Measurements from ENCODE around the gene NFIC. TPM values are rescaled to one million over a fixed set of nuclear protein-coding genes. Genes with fewer than 3 reads are reported as not detected.

Gene NFIC
- total RNA-seq, 1 donor from 2014 or later = 38.3 TPM

- Histone ChIP-seq H4K20me1 (ENCODE audit: insufficient read depth, low read length) (peaks cover 9% of the 10 kb centered on the region), H3K9ac (ENCODE audit: low read length) (no peak overlapping the region), H3K4me2 (ENCODE audit: low read length) (no peak overlapping the region), H3K27me3 (ENCODE audit: insufficient read depth, low read length) (no peaks in the 10 kb centered on the region), H3K4me1 (ENCODE audit: insufficient read depth, low read length) (no peaks in the 10 kb centered on the region), H3K27ac (ENCODE audit: low read depth, low read length) (no peak overlapping the region), H2AFZ (ENCODE audit: low read depth, low read length) (no peak overlapping the region), H3K4me3 (ENCODE audit: insufficient read depth, low read depth, low read length) (no peak overlapping the region), H3K36me3 (ENCODE audit: insufficient read depth, low read length) (peaks cover 2% of the 10 kb centered on the region), H3K9me3 (ENCODE audit: insufficient read depth, low read depth, low read length) (no peaks in the 10 kb centered on the region), H3K79me2 (ENCODE audit: insufficient read depth, low read length) (no peaks in the 10 kb centered on the region)
- Mint-ChIP-seq H3K27ac (ENCODE audit: unreplicated experiment) (no peak overlapping the region), H3K27me3 (ENCODE audit: low read depth, unreplicated experiment) (peaks cover 17% of the 10 kb centered on the region), H3K36me3 (ENCODE audit: low read depth, unreplicated experiment) (peaks cover 7% of the 10 kb centered on the region), H3K4me1 (ENCODE audit: low read depth, unreplicated experiment) (peaks cover 12% of the 10 kb centered on the region), H3K9me3 (ENCODE audit: unreplicated experiment) (peaks cover 6% of the 10 kb centered on the region), H3K4me3 (ENCODE audit: unreplicated experiment) (no peak overlapping the region)
- no peak for TF ChIP-seq EZH2 (IDR thresholded peaks at IDR 0.05; ENCODE audit: insufficient read depth, low read length)
- FAIRE-seq (no peak), DNase-seq (ENCODE audit: low read depth) (no peak)
Observed at GRCh38 chr19:3467437-3468198, 101.2 kb downstream of the NFIC start.

DNA sequence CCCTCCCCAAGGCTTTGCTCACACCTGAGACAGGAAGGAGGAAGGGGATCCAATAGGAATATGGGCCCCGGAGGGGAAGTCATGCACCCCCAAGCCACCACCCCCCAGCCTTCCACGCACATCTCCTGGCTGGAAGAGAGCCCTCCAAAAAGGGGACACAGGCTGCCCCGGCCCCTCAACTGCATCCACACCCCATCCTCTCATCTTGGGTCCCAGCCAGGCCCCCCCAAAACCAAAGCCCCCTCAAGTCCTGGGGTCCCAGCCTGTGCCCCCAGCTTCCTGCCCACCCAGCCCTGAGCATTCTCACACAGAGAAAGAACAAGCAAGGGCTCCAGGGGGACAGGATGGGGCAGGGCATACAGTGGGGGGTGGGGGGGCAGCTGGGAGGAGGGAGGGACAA is 101.8 kb downstream of the NFIC start:
- peaks cover 9% of the 10 kb centered on the region for H4K20me1 ChIP-seq (ENCODE audit: insufficient read depth, low read length)
- Mint-ChIP-seq H3K27ac (ENCODE audit: unreplicated experiment) (no peak overlapping the region), H3K4me1 (ENCODE audit: low read depth, unreplicated experiment) (peaks cover 9% of the 10 kb centered on the region), H3K27me3 (ENCODE audit: low read depth, unreplicated experiment) (peaks cover 17% of the 10 kb centered on the region), H3K36me3 (ENCODE audit: low read depth, unreplicated experiment) (peaks cover 7% of the 10 kb centered on the region), H3K4me3 (ENCODE audit: unreplicated experiment) (no peak overlapping the region), H3K9me3 (ENCODE audit: unreplicated experiment) (peaks cover 6% of the 10 kb centered on the region)
- H3K9me3 ChIP-seq (ENCODE audit: insufficient read depth, low read depth, low read length) = no peaks in the 10 kb centered on the region
- DNase-seq (ENCODE audit: low read depth) (no peak), FAIRE-seq (no peak)
- no peaks in the 10 kb centered on the region for H3K79me2 ChIP-seq (ENCODE audit: insufficient read depth, low read length)
- H3K27ac ChIP-seq (ENCODE audit: low read depth, low read length) = no peak overlapping the region
- H3K4me2 ChIP-seq (ENCODE audit: low read length) = no peak overlapping the region
- H3K4me1 ChIP-seq (ENCODE audit: insufficient read depth, low read length) = no peaks in the 10 kb centered on the region
- TF ChIP-seq, protein P1, sequence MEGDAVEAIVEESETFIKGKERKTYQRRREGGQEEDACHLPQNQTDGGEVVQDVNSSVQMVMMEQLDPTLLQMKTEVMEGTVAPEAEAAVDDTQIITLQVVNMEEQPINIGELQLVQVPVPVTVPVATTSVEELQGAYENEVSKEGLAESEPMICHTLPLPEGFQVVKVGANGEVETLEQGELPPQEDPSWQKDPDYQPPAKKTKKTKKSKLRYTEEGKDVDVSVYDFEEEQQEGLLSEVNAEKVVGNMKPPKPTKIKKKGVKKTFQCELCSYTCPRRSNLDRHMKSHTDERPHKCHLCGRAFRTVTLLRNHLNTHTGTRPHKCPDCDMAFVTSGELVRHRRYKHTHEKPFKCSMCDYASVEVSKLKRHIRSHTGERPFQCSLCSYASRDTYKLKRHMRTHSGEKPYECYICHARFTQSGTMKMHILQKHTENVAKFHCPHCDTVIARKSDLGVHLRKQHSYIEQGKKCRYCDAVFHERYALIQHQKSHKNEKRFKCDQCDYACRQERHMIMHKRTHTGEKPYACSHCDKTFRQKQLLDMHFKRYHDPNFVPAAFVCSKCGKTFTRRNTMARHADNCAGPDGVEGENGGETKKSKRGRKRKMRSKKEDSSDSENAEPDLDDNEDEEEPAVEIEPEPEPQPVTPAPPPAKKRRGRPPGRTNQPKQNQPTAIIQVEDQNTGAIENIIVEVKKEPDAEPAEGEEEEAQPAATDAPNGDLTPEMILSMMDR (IDR thresholded peaks at IDR 0.05; ENCODE audit: insufficient read depth, low read depth, low read length) = no peak
- no peak for TF ChIP-seq EZH2 (IDR thresholded peaks at IDR 0.05; ENCODE audit: insufficient read depth, low read length)
- H3K4me3 ChIP-seq (ENCODE audit: insufficient read depth, low read depth, low read length) = no peak overlapping the region
- no peaks in the 10 kb centered on the region for H3K27me3 ChIP-seq (ENCODE audit: insufficient read depth, low read length)
- no peaks in the 10 kb centered on the region for H3K36me3 ChIP-seq (ENCODE audit: insufficient read depth, low read length)
- no peak overlapping the region for H3K9ac ChIP-seq (ENCODE audit: low read length)
- H2AFZ ChIP-seq (ENCODE audit: low read depth, low read length) = no peak overlapping the region

DNA sequence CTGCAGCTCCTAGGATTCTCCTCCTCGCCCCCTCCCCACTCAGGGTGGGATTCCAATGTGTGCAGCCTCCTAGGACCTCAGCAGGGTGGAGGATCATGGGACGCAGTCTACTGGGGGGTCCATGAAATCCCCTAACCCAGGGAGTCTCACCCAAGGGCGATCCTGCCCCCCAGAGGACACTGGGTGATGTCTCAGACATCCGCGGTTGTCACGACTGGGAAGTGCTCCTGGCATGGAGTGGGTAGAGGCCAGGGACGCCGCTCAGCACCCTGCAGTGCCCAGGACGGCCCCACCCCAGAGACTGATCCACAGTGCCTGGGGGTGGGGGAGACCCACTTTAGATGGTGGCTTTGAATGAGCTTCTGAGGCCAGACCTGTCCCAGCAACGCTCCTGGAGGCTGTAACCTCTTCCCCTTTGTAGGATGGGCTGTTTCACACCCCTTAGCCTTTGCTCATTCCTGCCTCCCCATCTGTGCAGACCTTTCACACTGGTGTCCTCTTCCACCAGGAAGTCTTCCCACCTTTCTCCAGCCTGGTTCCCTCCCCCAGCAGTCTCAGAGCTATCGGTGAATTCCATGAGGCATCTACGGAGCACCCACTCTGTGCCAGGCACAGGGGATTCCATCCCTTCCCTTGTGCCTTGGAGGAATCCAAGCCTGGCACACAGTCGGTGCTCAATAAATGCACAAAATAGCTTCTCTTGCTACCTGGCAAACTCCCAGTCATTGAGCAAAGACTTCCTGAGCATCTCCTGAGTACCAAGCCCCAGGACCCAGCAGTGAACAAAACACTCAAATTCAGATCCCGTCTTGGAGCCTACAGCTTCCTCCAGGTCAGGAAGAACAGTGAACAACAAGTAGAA is 103.5 kb downstream of the NFIC start:
- no peak overlapping the region for H3K27ac Mint-ChIP-seq (ENCODE audit: unreplicated experiment)
- H3K9me3 Mint-ChIP-seq (ENCODE audit: unreplicated experiment) = peaks cover 6% of the 10 kb centered on the region

More for the DNA sequence above, 103.5 kb downstream of the NFIC start:
- no peak overlapping the region for H3K4me3 ChIP-seq (ENCODE audit: insufficient read depth, low read depth, low read length)
- no peak for DNase-seq (ENCODE audit: low read depth)
- H3K9me3 ChIP-seq (ENCODE audit: insufficient read depth, low read depth, low read length) = no peaks in the 10 kb centered on the region
- H3K79me2 ChIP-seq (ENCODE audit: insufficient read depth, low read length) = no peaks in the 10 kb centered on the region
- peaks cover 3% of the 10 kb centered on the region for H3K27me3 ChIP-seq (ENCODE audit: insufficient read depth, low read length)
- peaks cover 20% of the 10 kb centered on the region for H3K27me3 Mint-ChIP-seq (ENCODE audit: low read depth, unreplicated experiment)
- peaks cover 9% of the 10 kb centered on the region for H4K20me1 ChIP-seq (ENCODE audit: insufficient read depth, low read length)
- H3K4me1 ChIP-seq (ENCODE audit: insufficient read depth, low read length) = no peaks in the 10 kb centered on the region
- H3K36me3 Mint-ChIP-seq (ENCODE audit: low read depth, unreplicated experiment) = peaks cover 7% of the 10 kb centered on the region
- H3K4me2 ChIP-seq (ENCODE audit: low read length) = no peak overlapping the region
- no peaks in the 10 kb centered on the region for H3K36me3 ChIP-seq (ENCODE audit: insufficient read depth, low read length)
- H3K9ac ChIP-seq (ENCODE audit: low read length) = no peak overlapping the region
- no peak overlapping the region for H3K27ac ChIP-seq (ENCODE audit: low read depth, low read length)
- no peak overlapping the region for H2AFZ ChIP-seq (ENCODE audit: low read depth, low read length)
- H3K4me1 Mint-ChIP-seq (ENCODE audit: low read depth, unreplicated experiment) = peaks cover 8% of the 10 kb centered on the region
- TF ChIP-seq EZH2 (IDR thresholded peaks at IDR 0.05; ENCODE audit: insufficient read depth, low read length) = no peak
- TF ChIP-seq, protein P1 (IDR thresholded peaks at IDR 0.05; ENCODE audit: insufficient read depth, low read depth, low read length) = no peak
- no peak overlapping the region for H3K4me3 Mint-ChIP-seq (ENCODE audit: unreplicated experiment)
- no peak for FAIRE-seq

Data from astrocyte (in vitro differentiated cells and primary cell).